ENCODE results near the gene AIG1.

Gene AIG1

GRCh38 chr6:143128681-143129015, 68.0 kb downstream of the AIG1 start:
- DNase-seq: no peak

- no peak for DNase-seq
Observed at GRCh38 chr6:143130928-143131327, 70.2 kb downstream of the AIG1 start.

- no peak for DNase-seq
Observed at GRCh38 chr6:143135325-143135724, 74.6 kb downstream of the AIG1 start.

- no peak for DNase-seq
Observed at GRCh38 chr6:143135797-143136561, 75.3 kb downstream of the AIG1 start.

GRCh38 chr6:143136647-143137046, 76.0 kb downstream of the AIG1 start:
- DNase-seq: no peak

GRCh38 chr6:143139239-143139784, 78.6 kb downstream of the AIG1 start:
- DNase-seq: no peak

- peak; percentile 5 to 9 for DNase-seq
Observed at GRCh38 chr6:143139884-143140283, 79.2 kb downstream of the AIG1 start.

- no peak for DNase-seq
Observed at GRCh38 chr6:143140767-143141166, 80.1 kb downstream of the AIG1 start.

GRCh38 chr6:143141442-143141841, 80.8 kb downstream of the AIG1 start:
- DNase-seq: no peak

GRCh38 chr6:143146186-143146851, 85.6 kb downstream of the AIG1 start:
- DNase-seq: peak; percentile 9 to 17

GRCh38 chr6:143149771-143150170, 89.1 kb downstream of the AIG1 start:
- DNase-seq: no peak

GRCh38 chr6:143150281-143150680, 89.6 kb downstream of the AIG1 start:
- DNase-seq: peak; percentile 54 to 59

GRCh38 chr6:143151381-143151780, 90.7 kb downstream of the AIG1 start:
- DNase-seq: no peak

GRCh38 chr6:143155681-143156080, 95.0 kb downstream of the AIG1 start:
- DNase-seq: peak in 1 of 2 donors; percentile 12

GRCh38 chr6:143157131-143157530, 96.4 kb downstream of the AIG1 start:
- DNase-seq: no peak

- DNase-seq: peak; percentile 71 to 84
Observed at GRCh38 chr6:143158113-143158581, 97.5 kb downstream of the AIG1 start.

GRCh38 chr6:143159001-143159400, 98.3 kb downstream of the AIG1 start:
- no peak for DNase-seq

- no peak for DNase-seq
Observed at GRCh38 chr6:143160015-143160414, 99.3 kb downstream of the AIG1 start.

- no peak for DNase-seq
Observed at GRCh38 chr6:143160439-143161220, 99.9 kb downstream of the AIG1 start.

- no peak for DNase-seq
Observed at GRCh38 chr6:143163621-143164020, 102.9 kb downstream of the AIG1 start.

GRCh38 chr6:143164565-143165105, 103.9 kb downstream of the AIG1 start:
- DNase-seq: no peak

GRCh38 chr6:143165315-143165855, 104.7 kb downstream of the AIG1 start:
- no peak for DNase-seq

Measured in inflammatory macrophage (primary cell).